OCI-LY7 (cell line): Measurements from ENCODE around the gene IL1RAPL1. TPM values are rescaled to one million over a fixed set of nuclear protein-coding genes. Genes with fewer than 3 reads are reported as not detected.

Experiments used
- BruUV-seq: library from RNA; stranded (reverse); fragments of 400-500 nt; replicated peaks from 2 replicates; lab custom pipeline; 2021; lab: Mats Ljungman, UMichigan
- CTCF ChIA-PET: fragments of 300-600 bp; sonication (Branson Sonifier 250); formaldehyde crosslinking; loops from one replicate; lab custom pipeline; 2022; ENCODE audit warnings: antibody characterized with exemption; ENCODE audit not compliant: unreplicated experiment; lab: Charles Lee
- POLR2A ChIA-PET: fragments of 300-600 bp; sonication (Branson Sonifier 250); formaldehyde crosslinking; loops from one replicate; lab custom pipeline; 2022; ENCODE audit warnings: antibody characterized with exemption; lab: Charles Lee
- DNase-seq: peaks from one replicate; pipeline ENCODE4 v3.0.0-alpha.2; 2015; ENCODE audit warnings: low spot score
- H2AFZ ChIP-seq: fragments of 200-600 bp; sonication (generic), shearing (Covaris generic); 2 replicates; pipeline ENCODE4 v1.6.1; 2014; ENCODE audit warnings: mild to moderate bottlenecking, antibody characterized with exemption, low read length, moderate library complexity
- H3K27ac ChIP-seq: fragments of 200-600 bp; sonication (generic); 2 replicates; pipeline ENCODE4 v1.5.1; 2014; ENCODE audit warnings: mixed run types, low read depth, mild to moderate bottlenecking, moderate library complexity, low read length, inconsistent platforms; ENCODE audit not compliant: poor library complexity, severe bottlenecking
- H3K36me3 ChIP-seq: fragments of 200-600 bp; sonication (generic); 2 replicates; pipeline ENCODE4 v1.6.1; 2014; ENCODE audit warnings: mild to moderate bottlenecking, antibody characterized with exemption, low read length, moderate library complexity, mixed read lengths; ENCODE audit not compliant: insufficient read depth
- H3K4me1 ChIP-seq: fragments of 200-600 bp; sonication (generic); 2 replicates; pipeline ENCODE4 v1.5.1; 2014; ENCODE audit warnings: mild to moderate bottlenecking, low read length; ENCODE audit not compliant: insufficient read depth, poor library complexity, severe bottlenecking
- H3K4me2 ChIP-seq: fragments of 200-600 bp; sonication (generic); 2 replicates; pipeline ENCODE4 v1.6.1; 2014; ENCODE audit warnings: mild to moderate bottlenecking, low read length
- H3K4me3 ChIP-seq: fragments of 200-600 bp; sonication (generic); 2 replicates; pipeline ENCODE4 v1.5.1; 2014; ENCODE audit warnings: mild to moderate bottlenecking, low read depth, low read length; ENCODE audit not compliant: poor library complexity, severe bottlenecking
- H3K79me2 ChIP-seq: fragments of 200-600 bp; sonication (generic); 2 replicates; pipeline ENCODE4 v1.6.1; 2016; ENCODE audit warnings: low read depth, mild to moderate bottlenecking, low read length, moderate library complexity, mixed read lengths; ENCODE audit not compliant: insufficient read depth
- H3K9me2 ChIP-seq: fragments of 200-600 bp; sonication (generic); 2 replicates; pipeline ENCODE4 v1.6.1; 2016; ENCODE audit warnings: mild to moderate bottlenecking, low read length, mixed read lengths; ENCODE audit not compliant: insufficient read depth
- H3K9me3 ChIP-seq: fragments of 200-600 bp; sonication (generic); 2 replicates; pipeline ENCODE4 v1.6.1; 2014; ENCODE audit warnings: mild to moderate bottlenecking, mixed run types, low read length, mixed read lengths
- H4K20me1 ChIP-seq: fragments of 200-600 bp; sonication (generic); 2 replicates; pipeline ENCODE4 v1.6.1; 2014; ENCODE audit warnings: mild to moderate bottlenecking, antibody characterized with exemption, low read length, moderate library complexity, mixed read lengths; ENCODE audit not compliant: insufficient read depth
- EZH2phosphoT487 ChIP-seq: fragments of 200-600 bp; sonication (generic); IDR thresholded peaks from 2 replicates; pipeline ENCODE4 v1.6.1; 2018; ENCODE audit warnings: low read depth, borderline replicate concordance, mild to moderate bottlenecking, mixed run types, antibody characterized with exemption, low read length, moderate library complexity, mixed read lengths
- intact Hi-C: fragments of 100-400 bp; cut with micrococcal nuclease; formaldehyde crosslinking; loops from one replicate; pipeline ENCODE4 v1.10.0; 2022; ENCODE audit not compliant: unreplicated experiment
- total RNA-seq, 2 experiments: library from RNA; depleted of rRNA in 1 of 2; stranded (reverse); fragments of >200 nt in 1 of 2; shearing (Covaris generic) in 1 of 2; gene quantifications; 2 replicates each; pipeline ENCODE4 v1.2.3, GENCODE V29; 2014 to 2022
- TF ChIP-seq, protein P1 (sequence below): fragments of 200-600 bp; sonication (generic); conservative IDR thresholded peaks from 2 replicates; pipeline ENCODE4 v1.5.1; 2014; ENCODE audit warnings: mild to moderate bottlenecking, antibody characterized with exemption, low read length, moderate library complexity, mixed read lengths

Gene IL1RAPL1
- total RNA-seq, 2 experiments from 2014 or later: not detected

DNA sequence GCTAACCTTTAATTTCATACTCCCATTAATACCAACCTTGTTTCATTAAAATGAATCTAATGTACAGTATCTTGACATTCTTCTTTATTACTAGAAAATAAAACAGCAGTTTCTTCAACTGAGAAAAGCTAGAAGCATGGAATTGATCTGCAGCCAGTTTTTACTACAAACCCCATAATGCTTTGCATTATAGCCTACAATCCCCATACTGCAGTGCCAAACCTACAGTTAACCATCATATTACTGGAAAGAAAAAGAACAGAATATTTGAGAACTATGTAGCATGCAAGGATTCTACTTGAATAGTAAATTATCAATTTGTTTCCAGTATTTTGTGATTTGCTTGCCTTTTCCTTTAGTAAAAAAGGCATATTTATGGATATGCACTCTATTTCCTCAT lies 3.2 kb upstream of the IL1RAPL1 start:
- no peak overlapping the region for H3K27ac ChIP-seq
- no peaks in the 10 kb centered on the region for H3K79me2 ChIP-seq
- H2AFZ ChIP-seq: no peak overlapping the region
- intact Hi-C loops: no loop called here
- H3K4me2 ChIP-seq: no peak overlapping the region
- no peaks in the 10 kb centered on the region for H3K9me3 ChIP-seq
- H3K36me3 ChIP-seq: no peaks in the 10 kb centered on the region
- no peak for TF ChIP-seq EZH2phosphoT487
- TF ChIP-seq, protein P1, sequence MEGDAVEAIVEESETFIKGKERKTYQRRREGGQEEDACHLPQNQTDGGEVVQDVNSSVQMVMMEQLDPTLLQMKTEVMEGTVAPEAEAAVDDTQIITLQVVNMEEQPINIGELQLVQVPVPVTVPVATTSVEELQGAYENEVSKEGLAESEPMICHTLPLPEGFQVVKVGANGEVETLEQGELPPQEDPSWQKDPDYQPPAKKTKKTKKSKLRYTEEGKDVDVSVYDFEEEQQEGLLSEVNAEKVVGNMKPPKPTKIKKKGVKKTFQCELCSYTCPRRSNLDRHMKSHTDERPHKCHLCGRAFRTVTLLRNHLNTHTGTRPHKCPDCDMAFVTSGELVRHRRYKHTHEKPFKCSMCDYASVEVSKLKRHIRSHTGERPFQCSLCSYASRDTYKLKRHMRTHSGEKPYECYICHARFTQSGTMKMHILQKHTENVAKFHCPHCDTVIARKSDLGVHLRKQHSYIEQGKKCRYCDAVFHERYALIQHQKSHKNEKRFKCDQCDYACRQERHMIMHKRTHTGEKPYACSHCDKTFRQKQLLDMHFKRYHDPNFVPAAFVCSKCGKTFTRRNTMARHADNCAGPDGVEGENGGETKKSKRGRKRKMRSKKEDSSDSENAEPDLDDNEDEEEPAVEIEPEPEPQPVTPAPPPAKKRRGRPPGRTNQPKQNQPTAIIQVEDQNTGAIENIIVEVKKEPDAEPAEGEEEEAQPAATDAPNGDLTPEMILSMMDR: no peak
- H3K4me3 ChIP-seq: no peak overlapping the region
- DNase-seq: no peak
- H3K4me1 ChIP-seq: no peaks in the 10 kb centered on the region
- POLR2A ChIA-PET: no interaction called here
- BruUV-seq: no TSS peak
- CTCF ChIA-PET: no interaction called here
- H3K9me2 ChIP-seq: no peaks in the 10 kb centered on the region
- H4K20me1 ChIP-seq: no peaks in the 10 kb centered on the region

DNA sequence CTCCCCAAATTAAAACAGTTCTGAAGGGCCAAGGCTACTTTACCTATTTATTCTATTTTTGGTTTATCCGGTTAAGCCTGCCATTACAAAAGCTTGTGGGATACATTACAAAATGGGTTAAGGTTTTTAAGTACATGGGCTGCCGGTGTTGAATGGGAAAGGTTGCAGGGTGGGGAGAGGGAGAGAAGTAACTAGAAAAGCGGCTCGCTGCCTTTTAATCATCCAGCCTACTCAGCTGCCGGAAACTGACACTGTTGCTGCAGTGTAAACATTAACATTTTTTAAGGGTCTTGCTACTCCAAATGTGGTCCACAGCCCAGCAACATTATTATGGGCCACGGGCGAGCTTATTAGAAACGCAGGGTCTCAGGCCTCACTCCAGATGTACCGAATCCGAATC lies 1.5 kb upstream of the IL1RAPL1 start:
- ChIA-PET POLR2A (no interaction called here), CTCF (no interaction called here)
- BruUV-seq: no TSS peak

DNA sequence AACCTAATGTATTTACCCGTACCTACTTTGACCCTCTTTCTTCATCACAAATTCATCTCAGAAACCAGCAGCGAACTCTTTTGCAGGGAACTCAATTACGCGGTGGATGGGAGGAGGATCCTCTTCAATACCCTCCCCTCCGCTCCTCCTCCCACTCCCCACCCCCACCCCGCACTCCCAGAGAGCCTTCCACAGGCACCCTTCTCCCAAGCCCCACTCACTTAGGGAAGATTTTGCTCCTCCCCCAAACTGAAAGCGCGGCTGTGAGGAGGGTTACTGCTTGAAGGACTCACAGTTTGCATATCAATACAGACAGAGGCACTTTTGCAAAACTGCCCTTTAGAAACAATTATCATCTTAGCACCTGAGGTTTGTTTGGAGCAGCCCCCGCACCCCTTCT lies 960 bp upstream of the IL1RAPL1 start:
- no peaks in the 10 kb centered on the region for H4K20me1 ChIP-seq
- no peaks in the 10 kb centered on the region for H3K9me3 ChIP-seq
- intact Hi-C loops: no loop called here
- no peak overlapping the region for H3K27ac ChIP-seq
- no peaks in the 10 kb centered on the region for H3K4me1 ChIP-seq
- TF ChIP-seq, protein P1: no peak
- no peak for TF ChIP-seq EZH2phosphoT487
- H3K9me2 ChIP-seq: no peaks in the 10 kb centered on the region
- BruUV-seq: no TSS peak
- no peak overlapping the region for H3K4me2 ChIP-seq
- H3K36me3 ChIP-seq: no peaks in the 10 kb centered on the region
- CTCF ChIA-PET: no interaction called here
- H2AFZ ChIP-seq: no peak overlapping the region
- DNase-seq: no peak
- no peak overlapping the region for H3K4me3 ChIP-seq
- POLR2A ChIA-PET: no interaction called here
- H3K79me2 ChIP-seq: no peaks in the 10 kb centered on the region

More for the DNA sequence above, 1.5 kb upstream of the IL1RAPL1 start:
- Histone ChIP-seq H3K36me3 (no peaks in the 10 kb centered on the region), H4K20me1 (no peaks in the 10 kb centered on the region), H3K79me2 (no peaks in the 10 kb centered on the region), H3K9me3 (no peaks in the 10 kb centered on the region), H3K4me1 (no peaks in the 10 kb centered on the region), H3K4me2 (no peak overlapping the region), H3K4me3 (no peak overlapping the region), H3K9me2 (no peaks in the 10 kb centered on the region), H3K27ac (no peak overlapping the region), H2AFZ (no peak overlapping the region)
- no peak for DNase-seq
- intact Hi-C loops: no loop called here
- TF ChIP-seq EZH2phosphoT487: no peak
- TF ChIP-seq, protein P1: no peak
